Pancreas (tissue), 10 donors: ENCODE results near the gene BABAM2. TPM values are rescaled to one million over a fixed set of nuclear protein-coding genes. Genes with fewer than 3 reads are reported as not detected.

Experiments used
- ATAC-seq, 4 donors: fragments of 200-7000 bp; cut with Tn5 transposase; one replicate each; pipeline versions ENCODE4 v1.8.0 to v1.9.1; 2020; ENCODE audit warnings: mild to moderate bottlenecking in 4 of 4, moderate library complexity in 4 of 4
- DNase-seq, 6 donors: peaks; one replicate each; pipeline ENCODE4 v3.0.0-alpha.2; 2020
- FAIRE-seq: peaks from 2 replicates; lab custom pipeline; 2012; peaks lifted over from hg19 to GRCh38; lab: Jason Lieb, UNC
- H3K27ac ChIP-seq, 4 donors: fragments of 200-600 bp; sonication (generic); 1 replicate in 3 of 4; 2 replicates in 1 of 4; pipeline versions ENCODE4 v1.5.0 to v1.8.0; 2020
- H3K27me3 ChIP-seq, 4 donors: fragments of 200-600 bp; one replicate each; pipeline ENCODE4 v1.8.0; 2021
- H3K36me3 ChIP-seq, 3 donors: fragments of 200-600 bp; sonication (generic) in 1 of 3; one replicate each; pipeline versions ENCODE4 v1.5.0 to v1.8.0; 2020 to 2021
- H3K4me1 ChIP-seq, 3 donors: fragments of 200-600 bp; one replicate each; pipeline ENCODE4 v1.8.0; 2021
- H3K4me3 ChIP-seq, 4 donors: fragments of 200-600 bp; sonication (generic) in 2 of 4; one replicate each; pipeline versions ENCODE4 v1.5.0 to v1.8.0; 2020 to 2021
- H3K9me3 ChIP-seq, 4 donors: fragments of 200-600 bp; one replicate each; pipeline ENCODE4 v1.8.0; 2021
- CTCF ChIP-seq, 4 donors: fragments of 200-600 bp; sonication (generic) in 3 of 4; IDR thresholded peaks; one replicate each; pipeline versions ENCODE4 v1.5.0 to v1.8.0; 2021; ENCODE audit warnings: antibody characterized with exemption in 4 of 4
- WGBS, 2 donors: extraction: QIAGEN DNeasy Blood & Tissue Kit; methylation state at CpG; one replicate each; pipeline ENCODE4 v1.1.7; 2013; 5-methylcytosine and 5-hydroxymethylcytosine counted together
- intact Hi-C, 3 donors: fragments of 100-400 bp; cut with DNase I; formaldehyde crosslinking; loops; one replicate each; pipeline versions ENCODE4 v1.11.1 to v1.14.2; 2022
- polyA plus RNA-seq, 2 donors: library from polyadenylated mRNA; stranded (reverse); fragments of 200-250 nt; gene quantifications; one replicate each; pipeline ENCODE4 v1.2.3, GENCODE V29; 2013
- total RNA-seq, 6 donors: library from RNA; stranded (reverse); fragmentation: NEBNext Ultra II Directional in 4 of 6; extraction: Animal tissue kit (Norgen Biotek cat#: 25700) in 4 of 6; gene quantifications; one replicate each; pipeline versions ENCODE4 v1.2.1 to v1.2.4, GENCODE V29; 2021 to 2023
- donor health status: healthy with polysubstance abuse.
- donor health status: DM: no; HTN: no; CAD: no; lungs with moderate emphysema.
- donor health status: DM: no; HTN: no; CAD: no.
- donor health status: control.
- donor health status: control.
- donor health status: Bipolar disorder and iron deficiency.
- donor health status: DM: yes; HTN: yes; CAD: no.
- donor health status: DM: no; HTN: no; CAD: no.
- donor health status: DM: no; HTN: no; CAD: no.
- donor health status: DM: yes; HTN: yes; CAD: no.

Gene BABAM2
- total and polyA plus RNA-seq, 8 donors, result 9.4 to 21.3 (median 15.6) TPM

- H3K9me3 ChIP-seq, result no peaks in the 10 kb centered on the region
- peaks cover 0 to 9% (median 0%) of the 10 kb centered on the region in 3 donors for H3K4me1 ChIP-seq
- H3K27me3 ChIP-seq, result no peaks in the 10 kb centered on the region
- no peak for FAIRE-seq
- TF ChIP-seq CTCF (IDR thresholded peaks at IDR 0.05), result no peak
- intact Hi-C loops, result no loop called here
- no peak overlapping the region for H3K27ac ChIP-seq
- H3K4me3 ChIP-seq, result no peak overlapping the region
- no peak for DNase-seq
- ATAC-seq, result no peak
- no peaks in the 10 kb centered on the region for H3K36me3 ChIP-seq
- 90 to 95% methylated on average over 3 of the region's 3 CpGs for WGBS, 2 donors
These were observed 192.9 kb downstream of the BABAM2 start for GRCh38 chr2:28083476-28083875.

GRCh38 chr2:28084564-28084963 lies 194.0 kb downstream of the BABAM2 start:
- DNase-seq (no peak), ATAC-seq (no peak), FAIRE-seq (no peak)
- Histone ChIP-seq H3K4me1 (no peaks in the 10 kb centered on the region), H3K27ac (no peak overlapping the region), H3K4me3 (no peak overlapping the region), H3K36me3 (no peaks in the 10 kb centered on the region), H3K9me3 (no peaks in the 10 kb centered on the region), H3K27me3 (no peaks in the 10 kb centered on the region)
- intact Hi-C loops, result no loop called here
- WGBS, 2 donors, result 48 to 50% methylated on average over 4 of the region's 4 CpGs
- no peak for TF ChIP-seq CTCF (IDR thresholded peaks at IDR 0.05)

- H3K27me3 ChIP-seq, result no peaks in the 10 kb centered on the region
- no peak overlapping the region for H3K4me3 ChIP-seq
- no peaks in the 10 kb centered on the region for H3K4me1 ChIP-seq
- 66 to 73% methylated on average over 2 of the region's 2 CpGs for WGBS, 2 donors
- H3K36me3 ChIP-seq, result no peaks in the 10 kb centered on the region
- H3K9me3 ChIP-seq, result no peaks in the 10 kb centered on the region
- TF ChIP-seq CTCF (IDR thresholded peaks at IDR 0.05), result no peak
- FAIRE-seq, result no peak
- intact Hi-C loops, result no loop called here
- H3K27ac ChIP-seq, result no peak overlapping the region
- DNase-seq, result no peak
- no peak for ATAC-seq
These were observed 194.7 kb downstream of the BABAM2 start for GRCh38 chr2:28085201-28085600.

GRCh38 chr2:28086611-28087010 lies 196.1 kb downstream of the BABAM2 start:
- intact Hi-C loops, result no loop called here
- no peak for FAIRE-seq
- Histone ChIP-seq H3K27ac (no peak overlapping the region), H3K27me3 (no peaks in the 10 kb centered on the region), H3K4me3 (no peak overlapping the region), H3K4me1 (no peaks in the 10 kb centered on the region), H3K9me3 (no peaks in the 10 kb centered on the region), H3K36me3 (no peaks in the 10 kb centered on the region)
- no peak for TF ChIP-seq CTCF (IDR thresholded peaks at IDR 0.05)
- WGBS, 2 donors, result 88 to 93% methylated on average over 3 of the region's 3 CpGs
- no peak for ATAC-seq
- DNase-seq, result no peak

- Histone ChIP-seq H3K4me3 (no peak overlapping the region), H3K9me3 (no peaks in the 10 kb centered on the region), H3K36me3 (no peaks in the 10 kb centered on the region), H3K27ac (no peak overlapping the region), H3K27me3 (no peaks in the 10 kb centered on the region), H3K4me1 (no peaks in the 10 kb centered on the region)
- no peak for TF ChIP-seq CTCF (IDR thresholded peaks at IDR 0.05)
- DNase-seq (no peak), FAIRE-seq (no peak), ATAC-seq (no peak)
- intact Hi-C loops, result no loop called here
- 96 to 97% methylated on average over 4 of the region's 4 CpGs for WGBS, 2 donors
These were observed 198.4 kb downstream of the BABAM2 start for GRCh38 chr2:28088970-28089369.
